GM21423 (cell line): ENCODE results near the gene ADGRL2.

Source experiments
- ATAC-seq: cut with Tn5 transposase; IDR thresholded peaks from one replicate; pipeline ENCODE4 v1.9.1; 2021; ENCODE audit warnings: mild to moderate bottlenecking, moderate library complexity; ENCODE audit not compliant: unreplicated experiment

The ADGRL2 gene

DNA sequence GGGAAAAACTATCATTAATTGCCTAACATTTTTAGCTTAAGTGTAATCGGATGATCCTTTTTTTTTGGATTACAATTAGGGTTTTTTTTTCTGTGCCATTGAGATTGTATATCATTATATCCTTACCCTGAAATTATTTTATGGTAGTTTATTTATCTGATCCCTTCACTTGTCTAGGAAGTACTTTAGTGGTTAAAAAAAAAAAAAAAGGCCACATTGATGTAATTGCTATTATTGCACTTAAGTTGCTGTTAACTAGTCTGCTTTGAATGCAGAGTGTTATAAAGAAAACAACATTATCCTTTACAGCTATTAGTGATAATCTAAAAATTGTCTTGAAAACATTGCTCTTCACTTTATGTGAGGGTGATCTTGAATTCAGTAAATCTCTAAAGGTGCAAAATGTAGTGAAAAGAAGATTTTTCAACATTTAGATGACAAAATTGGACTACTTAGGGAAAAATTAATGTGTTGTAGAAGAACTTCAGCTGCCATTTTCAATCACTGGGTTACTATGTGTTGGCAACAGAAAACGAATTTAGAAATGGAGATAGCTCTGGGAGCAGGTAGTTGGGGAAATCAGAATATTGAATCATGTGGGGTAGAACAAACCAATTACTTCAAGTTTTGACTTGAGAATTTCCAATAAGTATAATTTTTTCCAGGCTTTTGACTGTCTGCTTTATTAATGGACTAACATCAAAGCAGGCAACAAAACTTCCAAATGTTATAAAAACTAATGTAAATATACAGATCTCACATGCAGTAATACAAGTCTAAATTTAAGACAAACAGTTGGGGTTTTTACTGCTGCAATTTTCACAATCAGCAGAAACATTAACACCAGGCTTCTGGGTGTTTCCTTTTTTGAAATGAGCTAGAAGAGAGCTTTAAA is 5.0 kb downstream of the ADGRL2 start:
- ATAC-seq, result no peak

DNA sequence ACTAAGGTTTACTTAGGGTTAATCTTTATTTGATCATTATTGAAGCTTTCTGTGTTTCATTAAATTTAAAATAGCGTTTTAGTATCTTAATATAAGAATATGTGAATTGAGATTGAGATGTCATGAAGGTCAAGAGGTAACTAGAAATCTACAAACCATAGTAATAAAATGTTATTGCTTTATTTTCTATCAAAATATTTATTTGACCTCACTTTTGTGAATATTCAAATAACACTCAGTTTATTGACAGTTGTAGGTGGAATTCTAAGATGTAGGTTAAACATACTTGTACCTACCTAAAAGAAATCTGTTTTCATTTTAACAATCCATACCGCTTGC is 5.7 kb downstream of the ADGRL2 start:
- no peak for ATAC-seq

DNA sequence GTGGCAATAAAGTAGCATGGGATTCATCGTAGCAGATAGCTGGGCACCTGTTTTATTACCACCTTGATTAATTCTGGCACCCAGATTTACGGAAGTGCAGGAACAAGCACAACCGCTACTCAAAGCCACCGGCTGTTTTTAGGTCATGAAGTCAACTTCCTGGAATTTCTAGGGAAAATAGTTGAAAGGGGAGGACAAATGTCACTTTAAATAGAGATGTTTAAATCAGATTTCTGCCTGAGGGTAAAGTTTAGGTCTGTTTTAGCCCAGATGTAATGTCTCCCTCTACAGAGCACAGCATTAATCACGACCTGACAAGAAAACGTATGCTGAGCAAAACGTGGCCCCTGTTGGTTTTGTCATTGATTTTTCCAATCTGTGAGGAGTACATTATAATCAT is 8.0 kb downstream of the ADGRL2 start:
- ATAC-seq, result no peak

GRCh38 chr1:81809808-81810207 is 9.1 kb downstream of the ADGRL2 start:
- no peak for ATAC-seq

DNA sequence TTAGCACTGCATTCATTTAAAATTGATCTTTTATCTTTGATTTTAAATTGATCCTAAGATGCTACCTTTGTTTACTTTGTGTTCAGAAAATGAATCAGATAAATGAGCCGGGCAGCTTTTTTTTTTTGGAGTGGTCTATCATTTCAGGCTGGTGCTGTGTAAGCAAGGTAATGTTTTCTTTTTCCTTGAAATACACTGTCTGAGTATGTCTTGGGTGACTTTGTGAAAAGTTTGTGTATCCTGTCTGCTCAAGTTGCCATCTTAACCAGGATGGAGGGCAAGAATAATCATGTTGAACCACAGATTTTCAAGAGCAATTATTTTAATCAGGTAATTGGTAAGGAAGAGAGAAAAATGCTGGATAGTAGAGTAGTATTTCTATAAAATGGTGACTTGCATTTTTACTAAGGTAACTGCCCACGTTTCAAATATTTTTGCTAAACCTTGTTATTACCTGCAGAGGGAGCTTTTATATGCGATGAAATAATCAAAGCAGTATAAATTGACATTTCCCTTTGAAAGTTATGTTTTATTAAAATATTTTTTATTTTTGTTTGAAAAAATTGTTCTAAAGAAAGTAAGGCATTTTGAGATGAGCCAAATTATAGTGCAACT is 11.1 kb downstream of the ADGRL2 start:
- ATAC-seq, result no peak

DNA sequence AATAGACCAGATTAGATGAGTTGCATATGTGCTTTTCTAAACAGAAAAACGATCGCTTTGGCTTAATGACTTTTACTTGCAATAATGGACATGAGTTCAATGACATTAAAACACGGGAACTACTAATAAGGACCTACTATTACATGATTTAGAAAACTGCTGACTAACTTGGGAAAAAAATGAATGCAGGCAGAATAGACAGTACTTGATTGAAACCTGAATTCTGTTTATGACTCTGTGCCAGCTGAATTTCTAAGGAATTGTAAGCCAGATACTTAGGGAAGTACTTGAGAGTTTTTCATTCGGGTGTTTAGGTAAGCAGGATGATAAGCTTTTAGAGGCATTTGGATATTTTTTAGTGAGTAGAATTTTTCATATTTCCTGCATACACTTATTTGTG is 12.0 kb downstream of the ADGRL2 start:
- no peak for ATAC-seq

- ATAC-seq, result no peak
Measured at GRCh38 chr1:81813691-81814090, 13.0 kb downstream of the ADGRL2 start.

DNA sequence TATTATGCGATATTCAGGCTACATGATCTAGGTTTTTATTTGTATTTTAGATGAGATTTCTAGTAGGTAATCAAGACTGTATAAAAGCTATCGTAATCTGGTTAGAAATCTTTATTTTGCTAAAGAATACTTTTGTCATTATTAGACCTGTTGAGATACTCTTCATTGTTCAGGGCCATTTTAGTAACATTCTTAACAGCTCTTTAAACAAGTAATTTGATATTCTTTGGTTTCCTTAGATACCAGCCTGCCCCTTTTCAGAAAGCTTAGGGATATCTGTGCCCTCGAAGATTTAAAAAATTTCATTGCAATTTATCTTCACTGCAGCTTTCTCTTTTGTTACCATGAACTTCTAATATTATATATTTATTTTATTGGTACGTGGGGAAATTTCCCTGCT is 18.9 kb downstream of the ADGRL2 start:
- ATAC-seq, result no peak

DNA sequence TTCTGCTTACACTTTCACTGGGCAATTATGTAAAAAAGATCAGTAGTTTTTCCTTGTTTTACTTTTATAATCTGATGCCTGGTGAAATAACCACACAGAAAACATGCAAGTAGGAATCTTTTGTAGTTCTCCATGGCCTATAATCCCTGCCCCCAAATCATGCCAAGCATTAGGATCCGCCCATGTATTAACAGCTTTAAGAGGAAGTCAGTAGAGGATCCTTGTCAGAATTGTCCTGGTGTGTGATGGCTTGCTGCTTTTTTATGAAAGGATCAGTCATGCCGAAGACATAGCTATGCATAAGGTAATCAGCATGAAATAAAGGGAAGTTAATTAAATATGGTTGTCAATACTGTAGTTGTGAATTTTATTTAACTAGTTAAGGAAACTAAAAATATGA is 20.0 kb downstream of the ADGRL2 start:
- no peak for ATAC-seq

DNA sequence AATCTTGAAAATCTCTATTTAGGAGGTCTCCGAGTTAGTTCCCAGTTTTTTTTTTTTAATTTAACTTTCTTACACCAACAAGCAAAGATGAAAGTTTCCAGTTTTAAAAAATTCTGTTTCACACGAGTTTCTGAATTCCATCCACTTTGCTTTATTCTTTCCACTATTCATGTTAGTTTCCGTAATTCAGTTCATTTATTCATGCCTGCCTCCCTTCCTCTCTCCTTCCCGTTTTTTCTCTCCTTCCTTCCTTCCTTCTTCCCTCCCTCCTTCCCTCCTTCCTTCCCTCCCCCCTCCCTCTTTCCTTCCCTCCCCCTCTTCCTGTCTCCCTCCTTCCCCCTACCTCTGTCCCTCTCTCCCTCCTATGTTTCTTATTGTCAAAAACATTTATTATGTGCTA is 22.3 kb downstream of the ADGRL2 start:
- ATAC-seq, result no peak

GRCh38 chr1:81824759-81825158 is 24.0 kb downstream of the ADGRL2 start:
- ATAC-seq, result no peak

DNA sequence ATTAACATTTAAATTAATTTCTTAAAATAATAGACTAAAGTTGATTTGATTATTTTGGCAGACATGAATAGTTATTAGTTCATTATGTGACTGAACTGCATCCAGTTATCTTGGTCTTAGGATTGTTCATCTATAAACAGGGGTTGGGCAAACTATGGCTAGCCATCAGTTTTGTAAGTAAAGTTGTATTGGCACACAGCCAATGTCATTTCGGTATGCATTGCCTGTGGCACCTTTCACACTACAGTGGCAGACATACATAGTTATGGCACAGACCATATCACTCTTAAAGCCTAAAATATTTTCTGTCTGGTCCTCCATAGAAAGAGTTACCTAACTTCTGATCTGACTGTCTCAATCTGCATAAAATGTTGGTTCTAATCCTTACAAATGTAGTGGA is 27.2 kb downstream of the ADGRL2 start:
- no peak for ATAC-seq

DNA sequence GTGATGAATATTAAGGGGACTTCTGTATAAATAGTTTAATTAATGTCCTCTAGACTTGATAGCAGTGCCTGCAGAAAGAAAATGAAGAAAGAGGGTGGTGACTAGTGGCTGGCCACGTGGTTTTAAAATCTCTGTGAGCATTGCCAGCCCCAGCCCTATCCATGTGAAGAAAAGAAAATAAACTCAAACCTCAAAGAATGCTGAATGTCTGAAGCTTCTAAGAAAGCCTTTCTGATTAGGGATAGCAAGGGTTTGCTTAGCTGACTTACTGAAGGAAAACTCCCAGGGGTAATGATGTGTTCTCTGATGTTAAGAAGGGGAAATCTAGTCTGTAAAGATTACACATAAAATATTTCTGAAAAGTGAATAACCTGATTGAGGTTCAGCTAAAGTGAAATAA is 31.8 kb downstream of the ADGRL2 start:
- no peak for ATAC-seq

DNA sequence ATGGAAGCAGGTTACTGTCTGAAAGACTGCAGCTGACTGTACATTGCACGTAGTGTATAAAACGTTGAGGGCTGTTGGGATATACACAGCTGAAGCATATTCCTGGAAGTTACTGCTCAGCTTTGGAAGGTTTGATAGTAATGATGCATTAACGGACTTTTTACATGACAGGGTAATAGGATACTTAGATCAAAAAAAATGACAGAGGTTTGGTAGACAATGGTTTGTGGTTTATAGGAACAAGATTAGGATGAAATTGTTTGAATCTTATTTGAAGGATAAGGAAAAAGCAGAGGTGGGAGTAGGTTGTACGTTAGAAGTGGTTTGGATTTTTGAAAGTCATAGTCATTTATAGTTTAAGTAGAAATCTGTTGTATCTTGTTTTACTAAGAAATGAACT is 33.0 kb downstream of the ADGRL2 start:
- no peak for ATAC-seq

DNA sequence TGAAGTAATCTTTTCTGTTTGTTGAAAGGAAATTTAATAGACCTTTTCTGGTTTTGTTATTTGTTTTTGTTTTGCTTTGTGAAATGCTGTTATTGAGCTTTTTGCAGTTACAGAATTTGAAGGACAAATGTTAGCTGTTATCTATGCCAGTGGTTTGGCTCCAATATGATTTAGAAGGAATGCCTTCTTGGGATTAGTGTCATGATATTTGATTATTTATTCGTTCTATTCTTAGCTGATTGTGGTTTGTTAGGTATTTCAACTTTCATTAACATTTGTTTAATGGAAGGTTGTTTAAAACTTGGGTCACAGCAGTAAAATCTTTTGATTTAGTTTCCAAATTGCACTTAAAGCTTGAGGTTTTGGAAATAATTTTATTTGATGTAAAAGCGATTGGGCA is 33.5 kb downstream of the ADGRL2 start:
- ATAC-seq, result no peak

GRCh38 chr1:81834921-81835698 is 34.4 kb downstream of the ADGRL2 start:
- no peak for ATAC-seq

DNA sequence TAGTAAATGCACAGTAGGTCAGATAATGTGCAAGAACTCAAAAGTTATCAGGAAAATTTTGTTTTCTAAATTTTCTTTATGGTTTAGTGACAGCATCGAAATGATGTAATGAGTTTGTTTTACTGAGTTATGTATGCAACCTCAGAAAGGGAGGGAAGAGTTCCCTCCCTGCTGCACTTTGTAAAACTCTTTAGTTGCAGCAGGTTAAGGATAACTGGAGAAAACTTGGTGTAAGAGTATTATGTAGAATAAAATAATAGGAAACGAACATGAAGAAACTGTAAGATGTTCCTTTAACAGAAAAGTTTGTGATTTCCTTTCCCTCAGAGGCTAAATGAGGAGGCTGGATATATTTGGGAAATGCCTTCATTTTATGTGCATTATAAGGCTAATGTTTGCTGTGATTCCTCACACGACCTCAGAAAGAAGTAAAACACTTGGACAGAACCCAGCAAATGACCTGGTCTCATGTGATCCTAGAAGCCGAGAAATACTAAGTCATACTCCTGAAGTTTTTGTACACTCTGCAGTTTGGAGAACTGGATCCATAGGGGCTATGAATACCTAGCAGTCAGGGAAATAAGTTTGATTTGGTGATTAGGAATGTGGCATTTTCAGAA is 35.4 kb downstream of the ADGRL2 start:
- ATAC-seq, result no peak

GRCh38 chr1:81838600-81839218 is 38.0 kb downstream of the ADGRL2 start:
- ATAC-seq, result no peak

- no peak for ATAC-seq
Measured at GRCh38 chr1:81840805-81841204, 40.1 kb downstream of the ADGRL2 start.

- no peak for ATAC-seq
Measured at GRCh38 chr1:81841795-81842194, 41.1 kb downstream of the ADGRL2 start.

GRCh38 chr1:81844477-81844876 is 43.7 kb downstream of the ADGRL2 start:
- no peak for ATAC-seq
